Measurements from ENCODE around the gene DMRT2. TPM values are rescaled to one million over a fixed set of nuclear protein-coding genes. Genes with fewer than 3 reads are reported as not detected.

DMRT2 gene
- total RNA-seq, 1 experiment from 2014 or later: 0.30 TPM

DNA sequence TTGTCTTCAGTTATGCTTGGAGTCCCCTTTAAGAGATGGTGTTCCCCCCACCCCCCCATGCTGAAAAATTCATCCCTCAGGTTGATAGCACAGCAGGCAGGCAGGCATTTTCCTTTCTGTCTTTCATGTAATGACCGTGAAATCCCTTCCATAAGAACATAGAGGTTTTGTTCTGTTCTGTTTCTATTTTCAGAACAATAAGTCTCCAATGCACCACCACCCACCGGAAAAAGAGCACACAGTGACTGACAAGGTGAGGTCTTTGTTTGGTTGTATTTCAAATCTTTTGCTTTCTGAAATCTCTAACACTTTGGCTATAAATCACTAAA, 52.4 kb downstream of the DMRT2 start:
- no peak for DNase-seq
- Histone ChIP-seq H3K27me3 (no peaks in the 10 kb centered on the region), H3K36me3 (no peaks in the 10 kb centered on the region)

More for the DNA sequence above, 52.4 kb downstream of the DMRT2 start:
- Histone ChIP-seq H3K9me3 (no peaks in the 10 kb centered on the region), H3K4me3 (no peak overlapping the region)

Other genes starting within 250 kb of the DMRT2 start
- gene DMRT1, start 208.7 kb upstream of the DMRT2 start, total RNA-seq (2014; rRNA removed; shearing (Covaris generic); ENCODE audit: low replicate concordance): not detected in 2 replicates
- not detected in 2 replicates for gene DMRT3, start 73.7 kb upstream of the DMRT2 start, total RNA-seq (2014; rRNA removed; shearing (Covaris generic); ENCODE audit: low replicate concordance)

Data from MG63 (cell line).